WTC11 (cell line): Measurements from ENCODE around the gene CNGA3. TPM values are rescaled to one million over a fixed set of nuclear protein-coding genes. Genes with fewer than 3 reads are reported as not detected.

Experiments used
- ATAC-seq: fragments of 200-7000 bp; cut with Tn5 transposase; 2 replicates; pipeline ENCODE4 v1.10.0; 2021; ENCODE audit warnings: mild to moderate bottlenecking, moderate library complexity
- CTCF ChIA-PET: fragments of 300-600 bp; sonication (Branson Sonifier 250); formaldehyde crosslinking; loops from one replicate; lab custom pipeline; 2021; ENCODE audit warnings: antibody characterized with exemption; lab: Charles Lee
- POLR2A ChIA-PET: fragments of 350-600 bp; sonication (Branson Sonifier 250); formaldehyde crosslinking; loops from one replicate; lab custom pipeline; 2021; ENCODE audit warnings: antibody characterized with exemption; lab: Charles Lee
- DNase-seq: peaks from one replicate; pipeline ENCODE4 v3.0.0; 2021; ENCODE audit warnings: low spot score
- H3K27ac Mint-ChIP-seq: 2 replicates; pipeline ENCODE4 v1.8.0; 2021; ENCODE audit warnings: mixed read lengths
- H3K27me3 Mint-ChIP-seq: 2 replicates; pipeline ENCODE4 v1.8.0; 2021; ENCODE audit warnings: low read depth, mild to moderate bottlenecking, moderate library complexity, mixed read lengths
- H3K36me3 Mint-ChIP-seq: 2 replicates; pipeline ENCODE4 v1.8.0; 2021; ENCODE audit warnings: mixed read lengths
- H3K4me1 Mint-ChIP-seq: 2 replicates; pipeline ENCODE4 v1.8.0; 2022; ENCODE audit warnings: mixed read lengths
- H3K4me3 Mint-ChIP-seq: 2 replicates; pipeline ENCODE4 v1.8.0; 2021; ENCODE audit warnings: mild to moderate bottlenecking, moderate library complexity, mixed read lengths
- H3K9me3 Mint-ChIP-seq: 2 replicates; pipeline ENCODE4 v1.8.0; 2021; ENCODE audit warnings: mixed read lengths
- ATF1 ChIP-seq: sonication (generic); formaldehyde crosslinking; IDR thresholded peaks from 2 replicates; pipeline ENCODE4 v1.8.1; 2023; ENCODE audit warnings: mild to moderate bottlenecking, moderate library complexity, missing genetic modification reagents
- ATF3 ChIP-seq: sonication (generic); formaldehyde crosslinking; conservative IDR thresholded peaks from 2 replicates; pipeline ENCODE4 v1.8.1; 2022; ENCODE audit warnings: mild to moderate bottlenecking, missing genetic modification reagents
- ATF6 ChIP-seq: sonication (generic); formaldehyde crosslinking; IDR thresholded peaks from 2 replicates; pipeline ENCODE4 v1.8.1; 2023; ENCODE audit warnings: mild to moderate bottlenecking, missing genetic modification reagents
- CREB1 ChIP-seq: sonication (generic); formaldehyde crosslinking; IDR thresholded peaks from 2 replicates; pipeline ENCODE4 v1.8.0; 2023; ENCODE audit warnings: mild to moderate bottlenecking, missing genetic modification reagents
- E2F1 ChIP-seq: sonication (generic); formaldehyde crosslinking; IDR thresholded peaks from 2 replicates; pipeline ENCODE4 v1.8.0; 2022; ENCODE audit warnings: mild to moderate bottlenecking, missing genetic modification reagents
- EMX1 ChIP-seq: fragments of 250-450 bp; sonication (Bioruptor Pico); IDR thresholded peaks from 2 replicates; pipeline ENCODE4 v1.8.0; 2021; ENCODE audit warnings: mild to moderate bottlenecking
- ERG ChIP-seq: fragments of 250-450 bp; sonication (Bioruptor Pico); IDR thresholded peaks from 2 replicates; pipeline ENCODE4 v1.8.0; 2021; ENCODE audit warnings: mild to moderate bottlenecking
- ESRRA ChIP-seq: sonication (generic); formaldehyde crosslinking; IDR thresholded peaks from 2 replicates; pipeline ENCODE4 v1.8.1; 2022; ENCODE audit warnings: mild to moderate bottlenecking, missing genetic modification reagents, borderline replicate concordance
- GTF2I ChIP-seq: fragments of 250-450 bp; sonication (Bioruptor Pico); conservative IDR thresholded peaks from 2 replicates; pipeline ENCODE4 v1.4.0; 2021; ENCODE audit warnings: mild to moderate bottlenecking
- NFATC4 ChIP-seq: fragments of 250-450 bp; sonication (Bioruptor Pico); IDR thresholded peaks from 2 replicates; pipeline ENCODE4 v1.9.0; 2021; ENCODE audit warnings: mild to moderate bottlenecking
- PRRX2 ChIP-seq: fragments of 250-450 bp; sonication (Bioruptor Pico); IDR thresholded peaks from 2 replicates; pipeline ENCODE4 v1.8.0; 2021; ENCODE audit warnings: mild to moderate bottlenecking
- SMAD4 ChIP-seq: sonication (generic); formaldehyde crosslinking; IDR thresholded peaks from 2 replicates; pipeline ENCODE4 v1.8.0; 2022; ENCODE audit warnings: mild to moderate bottlenecking, missing genetic modification reagents
- TCF7 ChIP-seq: sonication (generic); formaldehyde crosslinking; IDR thresholded peaks from 2 replicates; pipeline ENCODE4 v1.8.0; 2022; ENCODE audit warnings: mild to moderate bottlenecking, low read depth, missing genetic modification reagents, moderate library complexity
- TEAD1 ChIP-seq: sonication (generic); formaldehyde crosslinking; IDR thresholded peaks from 2 replicates; pipeline ENCODE4 v1.8.0; 2022; ENCODE audit warnings: mild to moderate bottlenecking, missing genetic modification reagents
- ZNF219 ChIP-seq: sonication (generic); formaldehyde crosslinking; IDR thresholded peaks from 2 replicates; pipeline ENCODE4 v1.8.0; 2023; ENCODE audit warnings: missing genetic modification reagents, mild to moderate bottlenecking, borderline replicate concordance
- ZNF396 ChIP-seq: fragments of 250-450 bp; sonication (Bioruptor Pico); IDR thresholded peaks from 2 replicates; pipeline ENCODE4 v1.8.0; 2021; ENCODE audit warnings: mild to moderate bottlenecking, moderate library complexity, borderline replicate concordance
- ZNF423 ChIP-seq: fragments of 250-450 bp; sonication (Bioruptor Pico); IDR thresholded peaks from 2 replicates; pipeline ENCODE4 v2.1.2; 2022; ENCODE audit warnings: mild to moderate bottlenecking, moderate library complexity
- ZNF532 ChIP-seq: fragments of 250-450 bp; sonication (Bioruptor Pico); IDR thresholded peaks from 2 replicates; pipeline ENCODE4 v1.9.0; 2021; ENCODE audit warnings: mild to moderate bottlenecking, borderline replicate concordance
- ZNF671 ChIP-seq: fragments of 250-450 bp; sonication (Bioruptor Pico); IDR thresholded peaks from 2 replicates; pipeline ENCODE4 v1.8.0; 2021; ENCODE audit warnings: mild to moderate bottlenecking
- total RNA-seq: library from RNA; stranded (reverse); gene quantifications from 3 replicates; pipeline ENCODE4 v1.2.3, GENCODE V29; 2021

CNGA3 gene
- total RNA-seq, 1 experiment from 2014 or later = not detected

GRCh38 chr2:98388601-98389250 lies 42.5 kb downstream of the CNGA3 start:
- no peak for TF ChIP-seq SMAD4 (CRISPR knock-in tag)
- Mint-ChIP-seq H3K4me3 (no peak overlapping the region), H3K36me3 (no peaks in the 10 kb centered on the region), H3K9me3 (no peaks in the 10 kb centered on the region), H3K27ac (no peak overlapping the region), H3K27me3 (peaks cover 10% of the 10 kb centered on the region), H3K4me1 (peaks cover 2% of the 10 kb centered on the region; the same call in 1 of the 2 replicates)
- ATAC-seq (no peak), DNase-seq (no peak)
- POLR2A ChIA-PET = no interaction called here
- CTCF ChIA-PET = no interaction called here

GRCh38 chr2:98389251-98389605 lies 43.0 kb downstream of the CNGA3 start:
- TF ChIP-seq ZNF219 (CRISPR knock-in tag) (no peak), PRRX2 (no peak), ERG (CRISPR knock-in tag) (no peak), ATF6 (no peak), GTF2I (CRISPR knock-in tag) (no peak), ZNF396 (CRISPR knock-in tag) (no peak)
- no peaks in the 10 kb centered on the region for H3K9me3 Mint-ChIP-seq
- ATAC-seq = no peak
- ChIA-PET CTCF (no interaction called here), POLR2A (no interaction called here)
- H3K4me1 Mint-ChIP-seq = peaks cover 2% of the 10 kb centered on the region
- no peak overlapping the region for H3K4me3 Mint-ChIP-seq
- no peak for DNase-seq
- no peak overlapping the region for H3K27ac Mint-ChIP-seq
- no peaks in the 10 kb centered on the region for H3K36me3 Mint-ChIP-seq
- H3K27me3 Mint-ChIP-seq = peaks cover 11% of the 10 kb centered on the region

- ChIA-PET POLR2A (no interaction called here), CTCF (no interaction called here)
- DNase-seq (no peak), ATAC-seq (no peak)
- H3K27me3 Mint-ChIP-seq = peaks cover 11% of the 10 kb centered on the region
- no peak overlapping the region for H3K4me3 Mint-ChIP-seq
- peaks cover 9% of the 10 kb centered on the region for H3K4me1 Mint-ChIP-seq
- peaks cover 2% of the 10 kb centered on the region for H3K9me3 Mint-ChIP-seq
- no peaks in the 10 kb centered on the region for H3K36me3 Mint-ChIP-seq
- no peak overlapping the region for H3K27ac Mint-ChIP-seq
- TF ChIP-seq E2F1 (CRISPR knock-in tag) (no peak), ZNF532 (CRISPR knock-in tag) (no peak), EMX1 (CRISPR knock-in tag) (no peak), ATF3 (no peak), TEAD1 (CRISPR knock-in tag) (no peak), ESRRA (CRISPR knock-in tag) (no peak), ZNF671 (no peak), CREB1 (CRISPR knock-in tag) (no peak), NFATC4 (no peak), TCF7 (CRISPR knock-in tag) (no peak), ATF1 (CRISPR knock-in tag) (no peak), GTF2I (CRISPR knock-in tag) (no peak), ZNF423 (CRISPR knock-in tag) (no peak)
These were observed 44.6 kb downstream of the CNGA3 start for GRCh38 chr2:98390571-98391476.
